ENCODE measurements around the gene PAX8. TPM values are rescaled to one million over a fixed set of nuclear protein-coding genes. Genes with fewer than 3 reads are reported as not detected.

PAX8 gene
- total RNA-seq, 1 donor from 2014 or later: 1.4 TPM

DNA sequence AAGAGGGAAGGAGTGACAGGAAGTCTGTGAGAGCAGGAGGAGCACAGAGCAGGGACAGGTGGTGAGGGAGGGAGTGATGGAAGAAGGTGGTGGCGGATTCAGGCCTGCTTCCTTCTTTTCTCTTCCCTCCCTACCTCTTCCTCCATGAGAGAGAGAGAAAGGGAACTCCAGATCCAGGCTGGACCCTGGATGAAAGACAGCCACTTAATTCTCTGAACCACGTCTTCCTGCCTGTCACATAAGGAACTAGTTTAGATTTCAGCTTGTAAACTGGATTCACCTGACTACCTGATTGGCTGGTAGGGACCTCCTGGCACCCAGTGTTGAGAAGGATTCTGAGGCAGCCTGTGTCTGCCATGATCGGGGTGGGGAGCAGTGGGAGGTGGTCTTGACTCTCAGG lies 48.9 kb downstream of the PAX8 start:
- H3K27ac Mint-ChIP-seq (ENCODE audit: unreplicated experiment): no peak overlapping the region
- H3K36me3 Mint-ChIP-seq (ENCODE audit: unreplicated experiment): no peaks in the 10 kb centered on the region
- H3K4me1 Mint-ChIP-seq (ENCODE audit: low read depth, unreplicated experiment): peaks cover 3% of the 10 kb centered on the region
- TF ChIP-seq, protein P1, sequence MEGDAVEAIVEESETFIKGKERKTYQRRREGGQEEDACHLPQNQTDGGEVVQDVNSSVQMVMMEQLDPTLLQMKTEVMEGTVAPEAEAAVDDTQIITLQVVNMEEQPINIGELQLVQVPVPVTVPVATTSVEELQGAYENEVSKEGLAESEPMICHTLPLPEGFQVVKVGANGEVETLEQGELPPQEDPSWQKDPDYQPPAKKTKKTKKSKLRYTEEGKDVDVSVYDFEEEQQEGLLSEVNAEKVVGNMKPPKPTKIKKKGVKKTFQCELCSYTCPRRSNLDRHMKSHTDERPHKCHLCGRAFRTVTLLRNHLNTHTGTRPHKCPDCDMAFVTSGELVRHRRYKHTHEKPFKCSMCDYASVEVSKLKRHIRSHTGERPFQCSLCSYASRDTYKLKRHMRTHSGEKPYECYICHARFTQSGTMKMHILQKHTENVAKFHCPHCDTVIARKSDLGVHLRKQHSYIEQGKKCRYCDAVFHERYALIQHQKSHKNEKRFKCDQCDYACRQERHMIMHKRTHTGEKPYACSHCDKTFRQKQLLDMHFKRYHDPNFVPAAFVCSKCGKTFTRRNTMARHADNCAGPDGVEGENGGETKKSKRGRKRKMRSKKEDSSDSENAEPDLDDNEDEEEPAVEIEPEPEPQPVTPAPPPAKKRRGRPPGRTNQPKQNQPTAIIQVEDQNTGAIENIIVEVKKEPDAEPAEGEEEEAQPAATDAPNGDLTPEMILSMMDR (IDR thresholded peaks at IDR 0.05; ENCODE audit: partially characterized antibody, unreplicated experiment): no peak
- H3K4me3 Mint-ChIP-seq (ENCODE audit: unreplicated experiment): no peak overlapping the region
- peaks cover 3% of the 10 kb centered on the region for H3K9me3 Mint-ChIP-seq (ENCODE audit: unreplicated experiment)
- DNase-seq: no peak
- peaks cover 2% of the 10 kb centered on the region for H3K27me3 Mint-ChIP-seq (ENCODE audit: unreplicated experiment)

DNA sequence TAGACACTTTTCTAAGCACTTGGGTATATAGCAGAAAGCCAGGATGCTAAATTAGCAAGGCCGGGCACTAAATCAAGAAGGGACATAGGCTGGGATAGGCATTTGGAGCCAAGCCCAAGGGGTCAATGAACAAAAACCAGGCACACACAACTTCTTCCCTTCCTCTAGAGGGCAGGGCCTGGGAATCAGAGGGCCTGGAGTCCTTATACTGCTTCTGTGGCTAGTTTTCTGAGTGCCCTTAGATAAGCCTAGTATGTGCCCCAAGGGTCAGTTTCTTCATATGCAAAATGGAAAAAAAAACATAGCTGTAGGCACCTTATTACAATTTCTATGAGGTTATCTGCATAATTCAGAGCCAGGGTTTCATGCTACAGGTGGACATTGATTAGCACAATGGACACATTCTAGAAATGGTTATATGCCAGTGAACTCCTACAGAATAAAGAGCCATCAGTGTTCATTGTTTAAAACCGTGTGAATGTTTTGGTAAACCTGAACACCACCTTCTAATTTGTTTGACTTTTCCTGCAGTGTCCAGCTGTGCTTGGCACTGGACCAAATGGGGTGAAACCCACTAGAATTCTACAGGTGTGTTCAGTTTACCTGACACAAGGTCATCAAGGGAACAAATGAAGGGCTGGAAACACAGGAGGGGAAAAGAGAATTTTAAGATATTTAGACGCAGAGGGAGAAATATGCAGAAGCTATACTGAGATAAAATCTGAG lies 49.6 kb downstream of the PAX8 start:
- no peaks in the 10 kb centered on the region for H3K36me3 Mint-ChIP-seq (ENCODE audit: unreplicated experiment)
- TF ChIP-seq, protein P1 (IDR thresholded peaks at IDR 0.05; ENCODE audit: partially characterized antibody, unreplicated experiment): no peak
- peaks cover 2% of the 10 kb centered on the region for H3K27me3 Mint-ChIP-seq (ENCODE audit: unreplicated experiment)
- no peak overlapping the region for H3K4me3 Mint-ChIP-seq (ENCODE audit: unreplicated experiment)
- DNase-seq: no peak
- no peak overlapping the region for H3K27ac Mint-ChIP-seq (ENCODE audit: unreplicated experiment)
- peaks cover 3% of the 10 kb centered on the region for H3K4me1 Mint-ChIP-seq (ENCODE audit: low read depth, unreplicated experiment)
- peaks cover 2% of the 10 kb centered on the region for H3K9me3 Mint-ChIP-seq (ENCODE audit: unreplicated experiment)

DNA sequence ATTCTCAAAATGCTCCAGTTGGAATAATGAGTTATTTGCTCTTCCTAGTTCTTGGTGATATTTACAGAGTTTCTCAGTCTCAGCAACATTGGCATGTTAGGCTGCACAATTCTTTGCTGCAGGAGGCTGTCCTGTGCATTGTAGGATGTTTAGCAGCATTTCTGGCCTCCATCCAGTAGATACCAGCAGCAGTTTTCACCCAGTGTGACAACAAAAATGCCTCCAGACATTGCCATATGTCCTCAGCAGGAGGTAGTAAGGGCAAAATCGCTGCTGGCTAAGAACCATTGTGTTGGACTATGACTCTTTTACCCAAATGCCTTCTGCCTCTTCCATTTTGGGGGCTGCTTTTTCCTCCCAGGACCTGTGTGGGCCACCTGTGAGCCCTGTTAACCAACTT lies 50.4 kb downstream of the PAX8 start:
- no peak overlapping the region for H3K27ac Mint-ChIP-seq (ENCODE audit: unreplicated experiment)
- peaks cover 2% of the 10 kb centered on the region for H3K27me3 Mint-ChIP-seq (ENCODE audit: unreplicated experiment)
- no peak overlapping the region for H3K4me3 Mint-ChIP-seq (ENCODE audit: unreplicated experiment)
- H3K36me3 Mint-ChIP-seq (ENCODE audit: unreplicated experiment): no peaks in the 10 kb centered on the region
- TF ChIP-seq, protein P1 (IDR thresholded peaks at IDR 0.05; ENCODE audit: partially characterized antibody, unreplicated experiment): no peak
- H3K9me3 Mint-ChIP-seq (ENCODE audit: unreplicated experiment): peaks cover 2% of the 10 kb centered on the region
- H3K4me1 Mint-ChIP-seq (ENCODE audit: low read depth, unreplicated experiment): peaks cover 3% of the 10 kb centered on the region
- DNase-seq: no peak

DNA sequence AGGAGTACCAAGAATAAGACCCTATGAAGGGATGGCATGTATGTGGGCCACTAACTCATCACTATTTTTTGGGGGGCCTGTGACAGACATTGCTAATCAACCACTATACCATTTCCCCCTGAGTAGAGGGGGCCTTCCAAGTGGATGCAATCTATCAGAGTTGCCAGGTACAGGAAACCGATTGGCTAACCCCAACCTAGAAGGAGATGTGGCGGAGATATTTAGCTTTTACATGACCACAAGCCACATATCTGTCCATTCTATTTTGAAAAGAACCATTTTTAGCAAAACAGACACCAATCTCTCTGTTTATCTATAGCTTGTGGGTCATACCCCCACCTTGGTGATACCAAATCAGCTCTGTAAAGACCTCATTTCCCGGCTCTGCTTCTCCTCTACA lies 51.0 kb downstream of the PAX8 start:
- Mint-ChIP-seq H3K27ac (ENCODE audit: unreplicated experiment) (no peak overlapping the region), H3K4me3 (ENCODE audit: unreplicated experiment) (no peak overlapping the region)

DNA sequence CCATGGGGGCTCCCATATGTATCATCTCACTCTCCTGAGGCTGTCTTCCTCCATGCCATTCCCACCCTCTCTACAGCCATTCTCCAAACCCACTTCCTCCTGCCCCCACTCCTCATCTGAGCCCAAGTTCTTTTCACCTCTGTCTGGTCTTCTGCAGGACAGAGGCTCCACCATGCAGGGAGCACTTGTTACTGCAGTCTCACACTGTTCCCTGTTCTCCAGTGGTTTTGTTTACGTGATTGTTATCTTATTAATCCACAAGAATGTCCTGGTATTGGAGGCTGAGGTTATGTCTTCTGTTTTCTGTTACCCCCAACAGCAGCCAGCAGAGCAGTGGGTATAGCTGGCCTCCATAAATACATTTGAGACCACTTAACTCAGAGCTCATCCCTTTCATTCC lies 51.4 kb downstream of the PAX8 start:
- Mint-ChIP-seq H3K9me3 (ENCODE audit: unreplicated experiment) (peaks cover 2% of the 10 kb centered on the region), H3K27ac (ENCODE audit: unreplicated experiment) (no peak overlapping the region), H3K36me3 (ENCODE audit: unreplicated experiment) (no peaks in the 10 kb centered on the region), H3K4me3 (ENCODE audit: unreplicated experiment) (peak overlapping the region; percentile 22), H3K27me3 (ENCODE audit: unreplicated experiment) (peaks cover 2% of the 10 kb centered on the region), H3K4me1 (ENCODE audit: low read depth, unreplicated experiment) (peaks cover 3% of the 10 kb centered on the region)
- TF ChIP-seq, protein P1 (IDR thresholded peaks at IDR 0.05; ENCODE audit: partially characterized antibody, unreplicated experiment): no peak
- DNase-seq: no peak

More for the DNA sequence above, 51.0 kb downstream of the PAX8 start:
- peaks cover 2% of the 10 kb centered on the region for H3K27me3 Mint-ChIP-seq (ENCODE audit: unreplicated experiment)
- DNase-seq: no peak
- peaks cover 3% of the 10 kb centered on the region for H3K4me1 Mint-ChIP-seq (ENCODE audit: low read depth, unreplicated experiment)
- TF ChIP-seq, protein P1 (IDR thresholded peaks at IDR 0.05; ENCODE audit: partially characterized antibody, unreplicated experiment): no peak
- H3K9me3 Mint-ChIP-seq (ENCODE audit: unreplicated experiment): peaks cover 2% of the 10 kb centered on the region
- H3K36me3 Mint-ChIP-seq (ENCODE audit: unreplicated experiment): no peaks in the 10 kb centered on the region
